ENCODE results near the gene PDE4D. TPM values are rescaled to one million over a fixed set of nuclear protein-coding genes. Genes with fewer than 3 reads are reported as not detected.
A peak's percentile ranks its signal among the peaks of the same experiment; 100 is the strongest.

Gene PDE4D
- polyA plus RNA-seq, 10 donors = 28.0 to 57.2 (median 38.6) TPM

- peak; percentile 67 to 87 (median 79) for DNase-seq
Measured at GRCh38 chr5:59367791-59368394, 525.6 kb downstream of the PDE4D start.

- DNase-seq = no peak
Measured at GRCh38 chr5:59366784-59367183, 526.7 kb downstream of the PDE4D start.

GRCh38 chr5:59362438-59362837 lies 531.1 kb downstream of the PDE4D start:
- no peak for DNase-seq

GRCh38 chr5:59361454-59361853 lies 532.1 kb downstream of the PDE4D start:
- DNase-seq = no peak

GRCh38 chr5:59360130-59360555 lies 533.4 kb downstream of the PDE4D start:
- DNase-seq = no peak

GRCh38 chr5:59358005-59358861 lies 535.3 kb downstream of the PDE4D start:
- peak; percentile 37 to 65 (median 43) for DNase-seq

GRCh38 chr5:59357381-59357977 lies 536.0 kb downstream of the PDE4D start:
- DNase-seq = no peak

- DNase-seq = no peak
Measured at GRCh38 chr5:59356813-59357380, 536.6 kb downstream of the PDE4D start.

- DNase-seq = no peak
Measured at GRCh38 chr5:59354811-59355210, 538.7 kb downstream of the PDE4D start.

- DNase-seq = no peak
Measured at GRCh38 chr5:59354274-59354673, 539.3 kb downstream of the PDE4D start.

GRCh38 chr5:59351076-59351794 lies 542.3 kb downstream of the PDE4D start:
- peak; percentile 73 to 89 (median 82) for DNase-seq

- no peak for DNase-seq
Measured at GRCh38 chr5:59348189-59348588, 545.3 kb downstream of the PDE4D start.

GRCh38 chr5:59346982-59347381 lies 546.5 kb downstream of the PDE4D start:
- DNase-seq = no peak

- DNase-seq = no peak
Measured at GRCh38 chr5:59346514-59346913, 547.0 kb downstream of the PDE4D start.

GRCh38 chr5:59342181-59342580 lies 551.3 kb downstream of the PDE4D start:
- no peak for DNase-seq

GRCh38 chr5:59341760-59342159 lies 551.8 kb downstream of the PDE4D start:
- DNase-seq = no peak

GRCh38 chr5:59341155-59341554 lies 552.4 kb downstream of the PDE4D start:
- no peak for DNase-seq

GRCh38 chr5:59340637-59341036 lies 552.9 kb downstream of the PDE4D start:
- DNase-seq = no peak

- no peak for DNase-seq
Measured at GRCh38 chr5:59337240-59337639, 556.3 kb downstream of the PDE4D start.

GRCh38 chr5:59335544-59335943 lies 558.0 kb downstream of the PDE4D start:
- no peak for DNase-seq

GRCh38 chr5:59333416-59333815 lies 560.1 kb downstream of the PDE4D start:
- no peak for DNase-seq

Data from muscle of back (tissue), 11 donors.